Memory B cell (primary cell): ENCODE measurements around the gene NLRP1.

Experiments used
- ATAC-seq: fragments of 150-1000 bp; cut with Tn5 transposase; 2 replicates; pipeline ENCODE4 v1.10.0; 2021; ENCODE audit warnings: low read depth, mild to moderate bottlenecking, moderate library complexity
- DNase-seq, 2 donors: peaks; one replicate each; pipeline ENCODE4 v3.0.0; 2022; ENCODE audit warnings: low spot score in 2 of 2
- H3K27ac Mint-ChIP-seq: one replicate; pipeline ENCODE4 v1.8.0; 2022; ENCODE audit warnings: mild to moderate bottlenecking, moderate library complexity, mixed read lengths
- H3K27me3 Mint-ChIP-seq: one replicate; pipeline ENCODE4 v1.8.0; 2022; ENCODE audit warnings: mixed read lengths
- H3K36me3 Mint-ChIP-seq: one replicate; pipeline ENCODE4 v1.8.0; 2022; ENCODE audit warnings: mild to moderate bottlenecking, mixed read lengths
- H3K4me1 Mint-ChIP-seq: one replicate; pipeline ENCODE4 v1.8.0; 2022; ENCODE audit warnings: mixed read lengths
- H3K4me3 Mint-ChIP-seq: one replicate; pipeline ENCODE4 v1.8.0; 2022; ENCODE audit warnings: mild to moderate bottlenecking, moderate library complexity, mixed read lengths
- H3K9me3 Mint-ChIP-seq: one replicate; pipeline ENCODE4 v1.8.0; 2022; ENCODE audit warnings: mixed read lengths

NLRP1 gene

GRCh38 chr17:5531085-5531418, 53.3 kb downstream of the NLRP1 start:
- no peaks in the 10 kb centered on the region for H3K4me1 Mint-ChIP-seq
- peaks cover 49% of the 10 kb centered on the region for H3K36me3 Mint-ChIP-seq
- DNase-seq (no peak), ATAC-seq (no peak)
- no peaks in the 10 kb centered on the region for H3K9me3 Mint-ChIP-seq
- H3K27ac Mint-ChIP-seq, result no peak overlapping the region
- no peak overlapping the region for H3K4me3 Mint-ChIP-seq
- no peaks in the 10 kb centered on the region for H3K27me3 Mint-ChIP-seq

GRCh38 chr17:5530265-5531084, 53.8 kb downstream of the NLRP1 start:
- ATAC-seq (no peak), DNase-seq (no peak)
- Mint-ChIP-seq H3K4me1 (no peaks in the 10 kb centered on the region), H3K27ac (no peak overlapping the region), H3K9me3 (no peaks in the 10 kb centered on the region), H3K27me3 (no peaks in the 10 kb centered on the region), H3K36me3 (peaks cover 46% of the 10 kb centered on the region), H3K4me3 (no peak overlapping the region)

- DNase-seq (no peak), ATAC-seq (no peak)
- Mint-ChIP-seq H3K9me3 (no peaks in the 10 kb centered on the region), H3K4me1 (no peaks in the 10 kb centered on the region), H3K27ac (no peak overlapping the region), H3K27me3 (no peaks in the 10 kb centered on the region), H3K36me3 (peaks cover 51% of the 10 kb centered on the region), H3K4me3 (no peak overlapping the region)
Measured at GRCh38 chr17:5527601-5528250, 56.6 kb downstream of the NLRP1 start.

GRCh38 chr17:5526821-5527598, 57.3 kb downstream of the NLRP1 start:
- Mint-ChIP-seq H3K27me3 (no peaks in the 10 kb centered on the region), H3K36me3 (peaks cover 49% of the 10 kb centered on the region), H3K4me3 (no peak overlapping the region), H3K4me1 (no peaks in the 10 kb centered on the region), H3K9me3 (no peaks in the 10 kb centered on the region), H3K27ac (no peak overlapping the region)
- no peak for ATAC-seq
- no peak for DNase-seq

GRCh38 chr17:5523249-5523648, 61.1 kb downstream of the NLRP1 start:
- Mint-ChIP-seq H3K4me3 (no peak overlapping the region), H3K4me1 (no peaks in the 10 kb centered on the region), H3K9me3 (no peaks in the 10 kb centered on the region), H3K27me3 (no peaks in the 10 kb centered on the region), H3K36me3 (peaks cover 33% of the 10 kb centered on the region), H3K27ac (no peak overlapping the region)
- DNase-seq (no peak), ATAC-seq (no peak)

GRCh38 chr17:5522476-5522875, 61.8 kb downstream of the NLRP1 start:
- DNase-seq (no peak), ATAC-seq (no peak)
- Mint-ChIP-seq H3K36me3 (peaks cover 37% of the 10 kb centered on the region), H3K9me3 (no peaks in the 10 kb centered on the region), H3K27me3 (no peaks in the 10 kb centered on the region), H3K27ac (no peak overlapping the region), H3K4me1 (no peaks in the 10 kb centered on the region), H3K4me3 (no peak overlapping the region)

- Mint-ChIP-seq H3K27me3 (no peaks in the 10 kb centered on the region), H3K27ac (peak overlapping the region; percentile 10), H3K36me3 (peaks cover 57% of the 10 kb centered on the region), H3K4me1 (peaks cover 6% of the 10 kb centered on the region), H3K4me3 (no peak overlapping the region), H3K9me3 (peaks cover 3% of the 10 kb centered on the region)
- ATAC-seq, result no peak
- DNase-seq, result no peak
Measured at GRCh38 chr17:5516060-5516792, 68.1 kb downstream of the NLRP1 start.

- peaks cover 6% of the 10 kb centered on the region for H3K4me1 Mint-ChIP-seq
- H3K4me3 Mint-ChIP-seq, result no peak overlapping the region
- H3K36me3 Mint-ChIP-seq, result peaks cover 53% of the 10 kb centered on the region
- ATAC-seq, result no peak
- H3K9me3 Mint-ChIP-seq, result peaks cover 3% of the 10 kb centered on the region
- no peak overlapping the region for H3K27ac Mint-ChIP-seq
- no peaks in the 10 kb centered on the region for H3K27me3 Mint-ChIP-seq
- DNase-seq, result no peak
Measured at GRCh38 chr17:5514976-5515375, 69.3 kb downstream of the NLRP1 start.

GRCh38 chr17:5513628-5514027, 70.7 kb downstream of the NLRP1 start:
- H3K27ac Mint-ChIP-seq, result no peak overlapping the region
- peaks cover 53% of the 10 kb centered on the region for H3K36me3 Mint-ChIP-seq
- H3K27me3 Mint-ChIP-seq, result no peaks in the 10 kb centered on the region
- H3K4me3 Mint-ChIP-seq, result no peak overlapping the region
- peaks cover 6% of the 10 kb centered on the region for H3K4me1 Mint-ChIP-seq
- no peak for ATAC-seq
- H3K9me3 Mint-ChIP-seq, result peaks cover 3% of the 10 kb centered on the region
- no peak for DNase-seq

- peaks cover 41% of the 10 kb centered on the region for H3K36me3 Mint-ChIP-seq
- H3K27me3 Mint-ChIP-seq, result no peaks in the 10 kb centered on the region
- no peak overlapping the region for H3K4me3 Mint-ChIP-seq
- H3K27ac Mint-ChIP-seq, result peak overlapping the region; percentile 71
- no peak for DNase-seq
- H3K4me1 Mint-ChIP-seq, result peaks cover 6% of the 10 kb centered on the region
- H3K9me3 Mint-ChIP-seq, result peaks cover 3% of the 10 kb centered on the region
- ATAC-seq, result no peak
Measured at GRCh38 chr17:5511401-5512225, 72.7 kb downstream of the NLRP1 start.

GRCh38 chr17:5510771-5511170, 73.5 kb downstream of the NLRP1 start:
- H3K27ac Mint-ChIP-seq, result no peak overlapping the region
- ATAC-seq (no peak), DNase-seq (no peak)
- peaks cover 34% of the 10 kb centered on the region for H3K36me3 Mint-ChIP-seq
- H3K4me3 Mint-ChIP-seq, result no peak overlapping the region
- peaks cover 6% of the 10 kb centered on the region for H3K4me1 Mint-ChIP-seq
- H3K27me3 Mint-ChIP-seq, result no peaks in the 10 kb centered on the region
- peaks cover 3% of the 10 kb centered on the region for H3K9me3 Mint-ChIP-seq

GRCh38 chr17:5509482-5509881, 74.8 kb downstream of the NLRP1 start:
- peaks cover 3% of the 10 kb centered on the region for H3K9me3 Mint-ChIP-seq
- DNase-seq (no peak), ATAC-seq (no peak)
- H3K4me3 Mint-ChIP-seq, result no peak overlapping the region
- H3K36me3 Mint-ChIP-seq, result peaks cover 24% of the 10 kb centered on the region
- no peaks in the 10 kb centered on the region for H3K27me3 Mint-ChIP-seq
- H3K27ac Mint-ChIP-seq, result no peak overlapping the region
- peaks cover 6% of the 10 kb centered on the region for H3K4me1 Mint-ChIP-seq

- Mint-ChIP-seq H3K36me3 (peaks cover 20% of the 10 kb centered on the region), H3K4me1 (peaks cover 6% of the 10 kb centered on the region), H3K9me3 (peaks cover 3% of the 10 kb centered on the region), H3K27ac (no peak overlapping the region), H3K27me3 (no peaks in the 10 kb centered on the region), H3K4me3 (no peak overlapping the region)
- DNase-seq (no peak), ATAC-seq (no peak)
Measured at GRCh38 chr17:5508810-5509209, 75.5 kb downstream of the NLRP1 start.
